ENCODE data around the gene GRXCR1. TPM values are rescaled to one million over a fixed set of nuclear protein-coding genes. Genes with fewer than 3 reads are reported as not detected.

GRXCR1 gene
- total RNA-seq, 2 experiments from 2014 or later: not detected

- Mint-ChIP-seq H3K4me1 (ENCODE audit: low read depth) (no peaks in the 10 kb centered on the region), H3K36me3 (ENCODE audit: low read depth) (no peaks in the 10 kb centered on the region), H3K9me3 (peaks cover 13% of the 10 kb centered on the region), H3K27ac (no peak overlapping the region), H3K27me3 (no peaks in the 10 kb centered on the region), H3K4me3 (no peak overlapping the region)
- no peak for ATAC-seq
- no peak for DNase-seq
- intact Hi-C loops (cut with micrococcal nuclease): no loop called here
- POLR2A ChIA-PET: no interaction called here
- CTCF ChIA-PET: interaction anchor here (0.6 to 1.3 kb wide), 2 partner anchors 11 to 13 kb away, joined by 3 to 7 read pairs; no protein-coding TSS in a partner anchor
- TF ChIP-seq, protein P1, sequence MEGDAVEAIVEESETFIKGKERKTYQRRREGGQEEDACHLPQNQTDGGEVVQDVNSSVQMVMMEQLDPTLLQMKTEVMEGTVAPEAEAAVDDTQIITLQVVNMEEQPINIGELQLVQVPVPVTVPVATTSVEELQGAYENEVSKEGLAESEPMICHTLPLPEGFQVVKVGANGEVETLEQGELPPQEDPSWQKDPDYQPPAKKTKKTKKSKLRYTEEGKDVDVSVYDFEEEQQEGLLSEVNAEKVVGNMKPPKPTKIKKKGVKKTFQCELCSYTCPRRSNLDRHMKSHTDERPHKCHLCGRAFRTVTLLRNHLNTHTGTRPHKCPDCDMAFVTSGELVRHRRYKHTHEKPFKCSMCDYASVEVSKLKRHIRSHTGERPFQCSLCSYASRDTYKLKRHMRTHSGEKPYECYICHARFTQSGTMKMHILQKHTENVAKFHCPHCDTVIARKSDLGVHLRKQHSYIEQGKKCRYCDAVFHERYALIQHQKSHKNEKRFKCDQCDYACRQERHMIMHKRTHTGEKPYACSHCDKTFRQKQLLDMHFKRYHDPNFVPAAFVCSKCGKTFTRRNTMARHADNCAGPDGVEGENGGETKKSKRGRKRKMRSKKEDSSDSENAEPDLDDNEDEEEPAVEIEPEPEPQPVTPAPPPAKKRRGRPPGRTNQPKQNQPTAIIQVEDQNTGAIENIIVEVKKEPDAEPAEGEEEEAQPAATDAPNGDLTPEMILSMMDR (IDR thresholded peaks at IDR 0.05): no peak
These were observed 93.5 kb downstream of the GRXCR1 start for GRCh38 chr4:42985976-42986375.

- ChIA-PET POLR2A (no interaction called here), CTCF (interaction anchor here (2.4 kb wide), 1 partner anchor 10 kb away, joined by 7 read pairs; no protein-coding TSS in a partner anchor)
- intact Hi-C loops (cut with micrococcal nuclease): no loop called here
- DNase-seq (no peak), ATAC-seq (peak; percentile 45)
- no peaks in the 10 kb centered on the region for H3K27me3 Mint-ChIP-seq
- no peak overlapping the region for H3K27ac Mint-ChIP-seq
- TF ChIP-seq, protein P1 (IDR thresholded peaks at IDR 0.05): peak; percentile 66
- no peak overlapping the region for H3K4me3 Mint-ChIP-seq
- no peaks in the 10 kb centered on the region for H3K9me3 Mint-ChIP-seq
- H3K4me1 Mint-ChIP-seq (ENCODE audit: low read depth): no peaks in the 10 kb centered on the region
- H3K36me3 Mint-ChIP-seq (ENCODE audit: low read depth): no peaks in the 10 kb centered on the region
These were observed 102.9 kb downstream of the GRXCR1 start for GRCh38 chr4:42995343-42995944.

- ChIA-PET POLR2A (no interaction called here), CTCF (no interaction called here)
- no peak overlapping the region for H3K4me3 Mint-ChIP-seq
- ATAC-seq (no peak), DNase-seq (no peak)
- H3K4me1 Mint-ChIP-seq (ENCODE audit: low read depth): no peaks in the 10 kb centered on the region
- no peaks in the 10 kb centered on the region for H3K36me3 Mint-ChIP-seq (ENCODE audit: low read depth)
- TF ChIP-seq, protein P1 (IDR thresholded peaks at IDR 0.05): no peak
- intact Hi-C loops (cut with micrococcal nuclease): no loop called here
- H3K9me3 Mint-ChIP-seq: peaks cover 4% of the 10 kb centered on the region
- no peaks in the 10 kb centered on the region for H3K27me3 Mint-ChIP-seq
- H3K27ac Mint-ChIP-seq: no peak overlapping the region
These were observed 116.3 kb downstream of the GRXCR1 start for GRCh38 chr4:43008793-43009192.

DNA sequence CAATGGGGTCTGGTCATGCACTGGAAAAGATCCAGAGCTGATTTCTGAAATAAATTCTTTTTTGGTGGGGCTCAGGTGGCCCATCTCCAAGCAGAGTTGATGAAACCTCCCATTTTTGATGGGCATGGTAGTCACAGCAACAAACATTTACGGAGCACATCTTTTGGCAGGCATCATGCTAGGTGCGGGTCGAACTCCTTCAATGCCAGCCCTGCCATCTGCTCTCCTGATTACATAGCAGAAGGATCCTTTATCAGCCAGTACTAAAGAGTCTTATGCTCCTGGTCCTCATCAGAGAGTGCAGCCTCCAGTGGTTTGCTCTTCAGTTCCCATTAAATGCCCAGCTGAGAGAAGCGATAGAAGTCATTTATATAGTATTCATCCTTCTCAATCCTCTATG is 121.7 kb downstream of the GRXCR1 start:
- H3K9me3 Mint-ChIP-seq: no peaks in the 10 kb centered on the region
- ATAC-seq: no peak
- CTCF ChIA-PET: no interaction called here
- no peak for DNase-seq
- H3K27me3 Mint-ChIP-seq: no peaks in the 10 kb centered on the region
- no peak overlapping the region for H3K27ac Mint-ChIP-seq
- H3K4me3 Mint-ChIP-seq: no peak overlapping the region
- intact Hi-C loops (cut with micrococcal nuclease): no loop called here
- TF ChIP-seq, protein P1 (IDR thresholded peaks at IDR 0.05): no peak
- POLR2A ChIA-PET: no interaction called here
- H3K4me1 Mint-ChIP-seq (ENCODE audit: low read depth): no peaks in the 10 kb centered on the region
- H3K36me3 Mint-ChIP-seq (ENCODE audit: low read depth): no peaks in the 10 kb centered on the region

DNA sequence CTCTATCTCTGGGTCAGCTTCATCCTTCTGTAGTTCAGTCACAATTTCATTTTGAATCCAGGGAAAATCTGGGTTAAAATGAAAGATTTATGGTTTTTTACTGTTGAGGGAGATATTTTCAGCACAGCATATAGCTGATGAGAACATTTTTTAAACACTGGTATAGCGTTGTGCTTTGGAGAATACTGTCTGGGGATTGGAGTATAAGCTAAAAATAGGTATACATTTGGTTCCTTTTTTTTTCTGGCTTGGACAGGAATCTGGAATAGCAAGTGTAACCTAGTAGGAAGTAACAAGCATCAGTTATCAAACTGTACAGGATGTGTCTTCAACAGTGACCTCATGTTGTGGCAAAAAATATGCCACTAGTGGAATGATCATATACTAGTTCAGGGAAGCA is 149.1 kb downstream of the GRXCR1 start:
- H3K4me1 Mint-ChIP-seq (ENCODE audit: low read depth): no peaks in the 10 kb centered on the region
- H3K27me3 Mint-ChIP-seq: no peaks in the 10 kb centered on the region
- no peak overlapping the region for H3K27ac Mint-ChIP-seq
- DNase-seq (no peak), ATAC-seq (no peak)
- H3K4me3 Mint-ChIP-seq: no peak overlapping the region
- CTCF ChIA-PET: no interaction called here
- TF ChIP-seq, protein P1 (IDR thresholded peaks at IDR 0.05): no peak
- intact Hi-C loops (cut with micrococcal nuclease): no loop called here
- no peaks in the 10 kb centered on the region for H3K9me3 Mint-ChIP-seq
- no peaks in the 10 kb centered on the region for H3K36me3 Mint-ChIP-seq (ENCODE audit: low read depth)
- POLR2A ChIA-PET: no interaction called here
